ENCODE measurements around the gene VAV1. TPM values are rescaled to one million over a fixed set of nuclear protein-coding genes. Genes with fewer than 3 reads are reported as not detected.
"Not testable (repeated sequence)": the region's sequence is repeated elsewhere in the genome, so short reads cannot be mapped to it uniquely, and the experiment has no call there.

The VAV1 gene
- total RNA-seq, 1 donor from 2014 or later, result 0.07 TPM

- no peak for DNase-seq (ENCODE audit: low read depth, low spot score)
These were observed 34.4 kb upstream of the VAV1 start for GRCh38 chr19:6737873-6738786.

GRCh38 chr19:6738787-6739389 lies 33.6 kb upstream of the VAV1 start:
- no peak for DNase-seq (ENCODE audit: low read depth, low spot score)

GRCh38 chr19:6739390-6739882 lies 33.1 kb upstream of the VAV1 start, which contains the start of gene TRIP10:
Gene TRIP10 (plus strand): TSS chr19:6739680. CDS start chr19:6739762, 82 bp downstream.
- DNase-seq (ENCODE audit: low read depth, low spot score), result no peak

- DNase-seq (ENCODE audit: low read depth, low spot score), result no peak
These were observed 32.5 kb upstream of the VAV1 start for GRCh38 chr19:6739883-6740588.

- no peak for DNase-seq (ENCODE audit: low read depth, low spot score)
These were observed 31.7 kb upstream of the VAV1 start for GRCh38 chr19:6740589-6741343.

- no peak for DNase-seq (ENCODE audit: low read depth, low spot score)
These were observed 29.4 kb upstream of the VAV1 start for GRCh38 chr19:6743066-6743465.

GRCh38 chr19:6743714-6744380 lies 28.7 kb upstream of the VAV1 start:
- no peak for DNase-seq (ENCODE audit: low read depth, low spot score)

GRCh38 chr19:6744381-6745301 lies 27.9 kb upstream of the VAV1 start:
- no peak for DNase-seq (ENCODE audit: low read depth, low spot score)

- DNase-seq (ENCODE audit: low read depth, low spot score), result no peak
These were observed 26.5 kb upstream of the VAV1 start for GRCh38 chr19:6745965-6746364.

- not testable (repeated sequence) for DNase-seq (ENCODE audit: low read depth, low spot score)
These were observed 24.0 kb upstream of the VAV1 start for GRCh38 chr19:6748543-6748942.

GRCh38 chr19:6750062-6750461 lies 22.4 kb upstream of the VAV1 start:
- DNase-seq (ENCODE audit: low read depth, low spot score), result no peak

GRCh38 chr19:6751189-6751588 lies 21.3 kb upstream of the VAV1 start:
- DNase-seq (ENCODE audit: low read depth, low spot score), result no peak

- DNase-seq (ENCODE audit: low read depth, low spot score), result no peak
These were observed 20.0 kb upstream of the VAV1 start for GRCh38 chr19:6752256-6753177.

GRCh38 chr19:6753178-6754031 lies 19.1 kb upstream of the VAV1 start:
- DNase-seq (ENCODE audit: low read depth, low spot score), result no peak

GRCh38 chr19:6754136-6754535 lies 18.4 kb upstream of the VAV1 start:
- no peak for DNase-seq (ENCODE audit: low read depth, low spot score)

- DNase-seq (ENCODE audit: low read depth, low spot score), result no peak
These were observed 17.6 kb upstream of the VAV1 start for GRCh38 chr19:6754653-6755463.

- no peak for DNase-seq (ENCODE audit: low read depth, low spot score)
These were observed 11.9 kb upstream of the VAV1 start for GRCh38 chr19:6760606-6761005.
